Lower leg skin (tissue), 3 donors: ENCODE data around the gene NAV3.

Source experiments
- POLR2A ChIP-seq, 2 donors: fragments of 450-650 bp; IDR thresholded peaks; one replicate each; pipeline ENCODE4 v1.6.1; 2016 to 2017; ENCODE audit warnings: antibody characterized with exemption in 2 of 2, mild to moderate bottlenecking in 1 of 2, moderate library complexity in 1 of 2
- TF ChIP-seq, protein P1 (sequence below), 3 donors: fragments of 450-650 bp; IDR thresholded peaks; one replicate each; pipeline ENCODE4 v1.5.1; 2016; ENCODE audit warnings: antibody characterized with exemption in 3 of 3, mild to moderate bottlenecking in 3 of 3, moderate library complexity in 2 of 3

DNA sequence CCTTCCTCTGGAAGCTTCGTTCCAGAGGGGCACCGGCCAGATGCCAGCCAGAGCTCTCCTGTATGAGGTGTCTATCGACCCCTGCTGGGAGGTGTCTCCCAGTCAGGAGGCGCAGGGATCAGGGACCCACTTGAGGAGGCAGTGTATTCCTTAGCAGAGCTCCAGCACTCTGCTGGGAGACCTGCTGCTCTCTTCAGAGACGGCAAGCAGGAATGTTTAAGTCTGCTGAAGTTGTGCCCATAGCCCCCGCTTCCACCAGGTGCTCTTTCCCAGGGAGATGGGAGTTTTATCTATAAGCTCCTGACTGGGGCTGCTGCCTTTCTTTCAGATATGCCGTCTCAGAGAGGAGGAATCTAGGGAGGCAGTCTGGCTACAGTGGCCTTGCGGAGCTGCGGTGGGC is 22.2 kb upstream of the NAV3 start:
- TF ChIP-seq POLR2A (IDR thresholded peaks at IDR 0.05) = no peak
- TF ChIP-seq, protein P1, sequence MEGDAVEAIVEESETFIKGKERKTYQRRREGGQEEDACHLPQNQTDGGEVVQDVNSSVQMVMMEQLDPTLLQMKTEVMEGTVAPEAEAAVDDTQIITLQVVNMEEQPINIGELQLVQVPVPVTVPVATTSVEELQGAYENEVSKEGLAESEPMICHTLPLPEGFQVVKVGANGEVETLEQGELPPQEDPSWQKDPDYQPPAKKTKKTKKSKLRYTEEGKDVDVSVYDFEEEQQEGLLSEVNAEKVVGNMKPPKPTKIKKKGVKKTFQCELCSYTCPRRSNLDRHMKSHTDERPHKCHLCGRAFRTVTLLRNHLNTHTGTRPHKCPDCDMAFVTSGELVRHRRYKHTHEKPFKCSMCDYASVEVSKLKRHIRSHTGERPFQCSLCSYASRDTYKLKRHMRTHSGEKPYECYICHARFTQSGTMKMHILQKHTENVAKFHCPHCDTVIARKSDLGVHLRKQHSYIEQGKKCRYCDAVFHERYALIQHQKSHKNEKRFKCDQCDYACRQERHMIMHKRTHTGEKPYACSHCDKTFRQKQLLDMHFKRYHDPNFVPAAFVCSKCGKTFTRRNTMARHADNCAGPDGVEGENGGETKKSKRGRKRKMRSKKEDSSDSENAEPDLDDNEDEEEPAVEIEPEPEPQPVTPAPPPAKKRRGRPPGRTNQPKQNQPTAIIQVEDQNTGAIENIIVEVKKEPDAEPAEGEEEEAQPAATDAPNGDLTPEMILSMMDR (IDR thresholded peaks at IDR 0.05) = no peak
